Calu3 (cell line): ENCODE measurements around the gene OXLD1. TPM values are rescaled to one million over a fixed set of nuclear protein-coding genes. Genes with fewer than 3 reads are reported as not detected.

Source experiments
- BruUV-seq: library from RNA; stranded (reverse); fragments of 400-500 nt; replicated peaks from 2 replicates; lab custom pipeline; 2021; lab: Mats Ljungman, UMichigan
- CTCF ChIA-PET: fragments of 300-600 bp; sonication (Branson Sonifier 250); formaldehyde crosslinking; loops from one replicate; lab custom pipeline; 2022; ENCODE audit warnings: antibody characterized with exemption; lab: Charles Lee
- DNase-seq: peaks from one replicate; pipeline ENCODE4 v3.0.0; 2022
- H3K27ac Mint-ChIP-seq: one replicate; pipeline ENCODE4 v1.8.0; 2022; ENCODE audit warnings: mixed read lengths; ENCODE audit not compliant: unreplicated experiment
- H3K27me3 Mint-ChIP-seq: one replicate; pipeline ENCODE4 v1.8.0; 2022; ENCODE audit warnings: mixed read lengths; ENCODE audit not compliant: unreplicated experiment
- H3K36me3 Mint-ChIP-seq: one replicate; pipeline ENCODE4 v1.8.0; 2022; ENCODE audit warnings: mild to moderate bottlenecking, moderate library complexity, mixed read lengths; ENCODE audit not compliant: insufficient read depth, unreplicated experiment
- H3K4me1 Mint-ChIP-seq: one replicate; pipeline ENCODE4 v1.8.0; 2022; ENCODE audit warnings: mild to moderate bottlenecking, low read depth, mixed read lengths; ENCODE audit not compliant: unreplicated experiment
- H3K4me3 Mint-ChIP-seq: one replicate; pipeline ENCODE4 v1.8.0; 2022; ENCODE audit warnings: mild to moderate bottlenecking, low read depth, moderate library complexity, mixed read lengths; ENCODE audit not compliant: unreplicated experiment
- H3K9me3 Mint-ChIP-seq: one replicate; pipeline ENCODE4 v1.8.0; 2022; ENCODE audit warnings: low read depth, mixed read lengths; ENCODE audit not compliant: unreplicated experiment
- intact Hi-C: fragments of 100-400 bp; cut with micrococcal nuclease; formaldehyde crosslinking; loops from one replicate; pipeline ENCODE4 v1.10.0; 2022; ENCODE audit not compliant: unreplicated experiment
- total RNA-seq: library from RNA; stranded (reverse); gene quantifications from 2 replicates; pipeline ENCODE4 v1.2.3, GENCODE V29; 2022
- TF ChIP-seq, protein P1 (sequence below): fragments of 200-600 bp; IDR thresholded peaks from one replicate; pipeline ENCODE4 v1.8.0; 2022; ENCODE audit warnings: antibody characterized with exemption; ENCODE audit not compliant: unreplicated experiment

The OXLD1 gene
- total RNA-seq, 1 experiment from 2014 or later = 36.5 TPM

GRCh38 chr17:81651692-81652091 lies 14.7 kb downstream of the OXLD1 start:
- no peaks in the 10 kb centered on the region for H3K9me3 Mint-ChIP-seq
- intact Hi-C loops = no loop called here
- H3K4me1 Mint-ChIP-seq = peaks cover 9% of the 10 kb centered on the region
- BruUV-seq = no TSS peak
- peaks cover 11% of the 10 kb centered on the region for H3K27me3 Mint-ChIP-seq
- TF ChIP-seq, protein P1, sequence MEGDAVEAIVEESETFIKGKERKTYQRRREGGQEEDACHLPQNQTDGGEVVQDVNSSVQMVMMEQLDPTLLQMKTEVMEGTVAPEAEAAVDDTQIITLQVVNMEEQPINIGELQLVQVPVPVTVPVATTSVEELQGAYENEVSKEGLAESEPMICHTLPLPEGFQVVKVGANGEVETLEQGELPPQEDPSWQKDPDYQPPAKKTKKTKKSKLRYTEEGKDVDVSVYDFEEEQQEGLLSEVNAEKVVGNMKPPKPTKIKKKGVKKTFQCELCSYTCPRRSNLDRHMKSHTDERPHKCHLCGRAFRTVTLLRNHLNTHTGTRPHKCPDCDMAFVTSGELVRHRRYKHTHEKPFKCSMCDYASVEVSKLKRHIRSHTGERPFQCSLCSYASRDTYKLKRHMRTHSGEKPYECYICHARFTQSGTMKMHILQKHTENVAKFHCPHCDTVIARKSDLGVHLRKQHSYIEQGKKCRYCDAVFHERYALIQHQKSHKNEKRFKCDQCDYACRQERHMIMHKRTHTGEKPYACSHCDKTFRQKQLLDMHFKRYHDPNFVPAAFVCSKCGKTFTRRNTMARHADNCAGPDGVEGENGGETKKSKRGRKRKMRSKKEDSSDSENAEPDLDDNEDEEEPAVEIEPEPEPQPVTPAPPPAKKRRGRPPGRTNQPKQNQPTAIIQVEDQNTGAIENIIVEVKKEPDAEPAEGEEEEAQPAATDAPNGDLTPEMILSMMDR = no peak
- CTCF ChIA-PET = no interaction called here
- H3K36me3 Mint-ChIP-seq = peaks cover 5% of the 10 kb centered on the region
- no peak overlapping the region for H3K4me3 Mint-ChIP-seq
- H3K27ac Mint-ChIP-seq = no peak overlapping the region
- peak; percentile 63 for DNase-seq

GRCh38 chr17:81650951-81651350 lies 15.5 kb downstream of the OXLD1 start:
- Mint-ChIP-seq H3K36me3 (peaks cover 5% of the 10 kb centered on the region), H3K4me1 (peaks cover 9% of the 10 kb centered on the region), H3K9me3 (no peaks in the 10 kb centered on the region), H3K27me3 (peaks cover 11% of the 10 kb centered on the region), H3K4me3 (no peak overlapping the region), H3K27ac (no peak overlapping the region)
- intact Hi-C loops = no loop called here
- TF ChIP-seq, protein P1 = no peak
- DNase-seq = no peak
- CTCF ChIA-PET = no interaction called here
- BruUV-seq = no TSS peak

GRCh38 chr17:81648707-81649085 lies 17.7 kb downstream of the OXLD1 start:
- no peak overlapping the region for H3K27ac Mint-ChIP-seq
- peaks cover 9% of the 10 kb centered on the region for H3K4me1 Mint-ChIP-seq
- CTCF ChIA-PET = no interaction called here
- intact Hi-C loops = no loop called here
- H3K36me3 Mint-ChIP-seq = peaks cover 5% of the 10 kb centered on the region
- H3K27me3 Mint-ChIP-seq = peaks cover 11% of the 10 kb centered on the region
- DNase-seq = no peak
- TF ChIP-seq, protein P1 = no peak
- no TSS peak for BruUV-seq
- H3K9me3 Mint-ChIP-seq = no peaks in the 10 kb centered on the region
- H3K4me3 Mint-ChIP-seq = no peak overlapping the region

- no peak overlapping the region for H3K27ac Mint-ChIP-seq
- no TSS peak for BruUV-seq
- no peak for DNase-seq
- H3K9me3 Mint-ChIP-seq = no peaks in the 10 kb centered on the region
- H3K36me3 Mint-ChIP-seq = peaks cover 5% of the 10 kb centered on the region
- H3K27me3 Mint-ChIP-seq = peaks cover 11% of the 10 kb centered on the region
- intact Hi-C loops = no loop called here
- TF ChIP-seq, protein P1 = no peak
- peaks cover 9% of the 10 kb centered on the region for H3K4me1 Mint-ChIP-seq
- CTCF ChIA-PET = no interaction called here
- no peak overlapping the region for H3K4me3 Mint-ChIP-seq
Measured at GRCh38 chr17:81648013-81648706, 18.2 kb downstream of the OXLD1 start.
